AG08396 (cell line): ENCODE results near the gene VWCE.
"Not testable (repeated sequence)": the region's sequence is repeated elsewhere in the genome, so short reads cannot be mapped to it uniquely, and the experiment has no call there.

ENCODE experiments used
- DNase-seq: peaks from one replicate; pipeline ENCODE4 v3.0.0; 2012; ENCODE audit warnings: low spot score, mixed read lengths

The VWCE gene

GRCh38 chr11:61254403-61255025 lies 40.6 kb downstream of the VWCE start:
- peak; percentile 87 for DNase-seq

DNA sequence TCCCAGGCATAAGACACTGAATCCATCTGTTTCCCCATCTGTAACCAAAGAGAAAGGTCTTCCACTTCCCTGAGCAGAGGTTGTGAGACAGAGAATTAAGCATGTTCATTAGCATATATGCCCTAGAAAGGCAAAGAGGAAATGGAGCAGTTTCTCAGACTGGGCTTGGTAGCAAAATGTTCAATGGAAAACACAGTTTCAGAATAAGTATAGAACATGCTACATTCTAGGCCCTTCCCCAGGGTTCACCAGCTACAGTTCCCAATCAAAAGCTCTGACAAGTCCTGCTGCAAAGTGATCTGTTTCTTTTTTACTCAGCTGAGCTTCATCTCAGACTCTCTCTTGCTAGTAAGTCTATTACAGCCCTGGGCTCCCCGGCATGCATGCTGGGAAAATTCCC lies 42.8 kb downstream of the VWCE start:
- DNase-seq = not testable (repeated sequence)

DNA sequence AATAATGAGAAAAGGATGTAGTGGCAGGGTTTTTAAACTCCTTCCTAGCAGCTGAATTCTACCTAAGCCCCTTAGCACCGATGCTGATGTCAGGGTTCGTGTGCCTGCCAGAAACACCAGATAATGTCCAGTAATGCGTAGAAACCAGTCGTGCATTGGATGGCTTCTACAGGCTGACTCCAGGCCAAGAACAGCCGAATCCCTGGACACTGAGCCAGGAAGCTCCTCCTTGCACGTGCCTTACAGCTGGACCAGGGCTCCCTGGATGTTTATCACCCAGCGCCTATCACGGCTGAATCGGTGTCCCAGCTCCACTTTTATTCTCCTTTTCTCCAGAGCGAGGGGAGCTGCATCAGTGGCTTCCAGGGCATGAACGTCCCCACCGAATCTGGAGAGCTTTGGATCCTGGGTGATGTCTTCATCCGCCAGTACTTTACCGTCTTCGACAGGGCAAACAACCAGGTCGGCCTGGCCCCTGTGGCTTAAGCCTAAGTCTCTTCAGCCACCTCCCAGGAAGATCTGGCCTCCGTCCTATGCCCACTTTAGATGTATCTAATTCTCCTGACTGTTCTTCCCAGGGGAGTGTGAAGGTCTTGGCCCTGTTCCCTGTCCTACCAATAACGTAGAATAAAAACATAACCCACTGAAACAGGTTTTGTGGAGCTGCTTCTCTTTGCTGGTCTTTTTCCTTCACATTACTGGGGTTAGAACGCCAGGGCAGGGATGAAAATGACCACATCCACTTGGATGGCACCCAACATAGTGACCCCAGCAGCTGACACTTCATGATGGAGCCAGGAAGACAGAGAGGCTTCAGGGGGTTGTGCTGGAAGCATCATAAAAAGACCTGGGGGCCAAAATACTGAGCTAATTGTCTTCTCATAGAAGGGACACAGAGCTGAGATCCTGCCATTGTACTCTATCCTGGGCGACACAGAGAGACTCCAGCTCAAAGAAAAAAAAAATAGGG lies 44.0 kb downstream of the VWCE start:
- not testable (repeated sequence) for DNase-seq

DNA sequence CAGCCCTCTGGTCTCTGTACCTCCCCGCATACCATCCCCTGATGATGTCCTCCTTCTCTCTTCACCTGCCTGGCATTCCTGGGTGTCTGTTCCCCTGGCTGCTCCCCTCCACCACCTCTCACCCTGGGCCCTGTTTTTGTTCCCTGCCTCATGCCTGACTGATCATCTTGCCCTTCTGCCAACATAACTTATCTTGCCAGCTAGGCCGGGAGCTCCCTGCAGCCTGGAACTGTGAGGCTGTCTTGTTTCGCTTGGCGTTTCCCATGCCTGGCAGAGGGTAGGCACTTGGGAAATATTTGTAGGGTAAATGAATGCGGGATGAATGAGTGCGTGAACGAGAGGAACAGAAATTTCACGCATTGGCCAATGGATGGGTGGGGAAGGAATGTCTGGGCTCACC lies 45.9 kb downstream of the VWCE start:
- DNase-seq = not testable (repeated sequence)

GRCh38 chr11:61248071-61248470 lies 47.0 kb downstream of the VWCE start:
- DNase-seq = not testable (repeated sequence)

DNA sequence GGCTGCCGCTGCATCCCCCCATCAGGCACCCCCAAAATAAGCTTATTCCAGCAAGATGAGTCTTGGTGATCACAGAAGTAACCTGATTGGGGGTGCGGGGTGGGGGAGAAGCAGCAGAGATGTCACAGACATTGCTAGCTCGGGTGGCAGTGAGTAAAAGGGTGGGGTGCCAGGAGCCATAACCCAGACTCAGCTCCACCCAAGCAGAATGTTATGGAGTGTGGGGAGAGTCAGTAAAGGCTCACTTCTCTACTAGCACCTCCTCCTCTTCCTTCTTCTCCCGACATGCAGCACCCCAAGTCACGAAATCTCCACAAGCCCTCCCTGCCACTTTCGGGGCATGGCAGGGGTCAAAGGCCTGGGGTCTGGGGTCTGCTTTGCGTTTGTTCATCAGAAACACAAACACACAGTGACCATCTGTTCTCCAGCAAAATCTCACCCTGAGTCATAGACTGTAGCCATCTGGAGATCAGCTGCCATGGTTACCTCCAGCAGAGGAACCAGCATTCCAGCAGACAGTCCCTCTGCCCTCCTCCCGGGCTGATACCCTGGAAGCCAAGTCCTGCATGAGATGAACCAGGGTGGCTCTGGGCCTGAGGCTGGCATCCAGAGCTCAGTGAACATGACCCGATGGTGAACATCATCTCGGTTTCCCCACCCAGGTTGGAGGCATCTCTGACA lies 49.7 kb downstream of the VWCE start:
- not testable (repeated sequence) for DNase-seq

- not testable (repeated sequence) for DNase-seq
These were observed 53.6 kb downstream of the VWCE start for GRCh38 chr11:61241526-61241925.

- not testable (repeated sequence) for DNase-seq
These were observed 54.2 kb downstream of the VWCE start, which contains the start of gene PGA5 for GRCh38 chr11:61240875-61241274. Gene PGA5, plus strand, starts transcription at chr11:61241175. Its CDS starts 52 bp downstream, at chr11:61241227.

GRCh38 chr11:61240288-61240687 lies 54.8 kb downstream of the VWCE start:
- not testable (repeated sequence) for DNase-seq

GRCh38 chr11:61237130-61237529 lies 58.0 kb downstream of the VWCE start:
- DNase-seq = not testable (repeated sequence)

DNA sequence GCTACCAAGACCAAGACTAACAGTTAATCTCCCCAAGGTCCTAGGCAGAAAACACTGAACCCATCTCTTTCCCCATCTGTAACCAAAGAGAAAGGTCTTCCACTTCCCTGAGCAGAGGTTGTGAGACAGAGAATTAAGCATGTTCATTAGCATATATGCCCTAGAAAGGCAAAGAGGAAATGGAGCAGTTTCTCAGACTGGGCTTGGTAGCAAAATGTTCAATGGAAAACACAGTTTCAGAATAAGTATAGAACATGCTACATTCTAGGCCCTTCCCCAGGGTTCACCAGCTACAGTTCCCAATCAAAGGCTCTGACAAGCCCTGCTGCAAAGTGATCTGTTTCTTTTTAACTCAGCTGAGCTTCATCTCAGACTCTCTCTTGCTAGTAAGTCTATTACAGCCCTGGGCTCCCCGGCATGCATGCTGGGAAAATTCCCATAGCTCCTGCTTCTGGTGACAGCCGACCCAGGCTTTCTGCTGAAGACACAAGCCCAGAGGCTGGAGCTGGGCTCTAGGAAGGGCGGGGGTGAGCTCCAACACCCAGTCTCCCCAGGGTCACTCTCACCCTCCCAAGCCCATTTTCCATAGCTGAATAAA lies 62.5 kb downstream of the VWCE start:
- not testable (repeated sequence) for DNase-seq

DNA sequence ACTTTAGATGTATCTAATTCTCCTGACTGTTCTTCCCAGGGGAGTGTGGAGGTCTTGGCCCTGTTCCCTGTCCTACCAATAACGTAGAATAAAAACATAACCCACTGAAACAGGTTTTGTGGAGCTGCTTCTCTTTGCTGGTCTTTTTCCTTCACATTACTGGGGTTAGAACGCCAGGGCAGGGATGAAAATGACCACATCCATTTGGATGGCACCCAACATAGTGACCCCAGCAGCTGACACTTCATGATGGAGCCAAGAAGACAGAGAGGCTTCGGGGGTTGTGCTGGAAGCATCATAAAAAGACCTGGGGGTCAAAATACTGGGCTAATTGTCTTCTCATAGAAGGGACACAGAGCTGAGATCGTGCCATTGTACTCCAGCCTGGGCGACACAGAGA lies 63.5 kb downstream of the VWCE start:
- not testable (repeated sequence) for DNase-seq

DNA sequence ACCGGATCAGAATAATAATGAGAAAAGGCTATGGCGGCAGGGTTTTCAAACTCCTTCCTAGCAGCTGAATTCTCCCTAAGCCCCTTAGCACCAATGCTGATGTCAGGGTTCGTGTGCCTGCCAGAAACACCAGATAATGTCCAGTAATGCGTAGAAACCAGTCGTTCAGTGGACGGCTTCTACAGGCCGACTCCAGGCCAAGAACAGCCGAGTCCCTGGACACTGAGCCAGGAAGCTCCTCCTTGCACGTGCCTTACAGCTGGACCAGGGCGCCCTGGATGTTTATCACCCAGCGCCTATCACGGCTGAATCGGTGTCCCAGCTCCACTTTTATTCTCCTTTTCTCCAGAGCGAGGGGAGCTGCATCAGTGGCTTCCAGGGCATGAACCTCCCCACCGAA lies 64.1 kb downstream of the VWCE start:
- DNase-seq = not testable (repeated sequence)

GRCh38 chr11:61229458-61229857 lies 65.7 kb downstream of the VWCE start:
- not testable (repeated sequence) for DNase-seq

DNA sequence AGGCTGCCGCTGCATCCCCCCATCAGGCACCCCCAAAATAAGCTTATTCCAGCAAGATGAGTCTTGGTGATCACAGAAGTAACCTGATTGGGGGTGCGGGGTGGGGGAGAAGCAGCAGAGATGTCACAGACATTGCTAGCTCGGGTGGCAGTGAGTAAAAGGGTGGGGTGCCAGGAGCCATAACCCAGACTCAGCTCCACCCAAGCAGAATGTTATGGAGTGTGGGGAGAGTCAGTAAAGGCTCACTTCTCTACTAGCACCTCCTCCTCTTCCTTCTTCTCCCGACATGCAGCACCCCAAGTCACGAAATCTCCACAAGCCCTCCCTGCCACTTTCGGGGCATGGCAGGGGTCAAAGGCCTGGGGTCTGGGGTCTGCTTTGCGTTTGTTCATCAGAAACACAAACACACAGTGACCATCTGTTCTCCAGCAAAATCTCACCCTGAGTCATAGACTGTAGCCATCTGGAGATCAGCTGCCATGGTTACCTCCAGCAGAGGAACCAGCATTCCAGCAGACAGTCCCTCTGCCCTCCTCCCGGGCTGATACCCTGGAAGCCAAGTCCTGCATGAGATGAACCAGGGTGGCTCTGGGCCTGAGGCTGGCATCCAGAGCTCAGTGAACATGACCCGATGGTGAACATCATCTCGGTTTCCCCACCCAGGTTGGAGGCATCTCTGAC lies 68.5 kb downstream of the VWCE start:
- DNase-seq = not testable (repeated sequence)

DNA sequence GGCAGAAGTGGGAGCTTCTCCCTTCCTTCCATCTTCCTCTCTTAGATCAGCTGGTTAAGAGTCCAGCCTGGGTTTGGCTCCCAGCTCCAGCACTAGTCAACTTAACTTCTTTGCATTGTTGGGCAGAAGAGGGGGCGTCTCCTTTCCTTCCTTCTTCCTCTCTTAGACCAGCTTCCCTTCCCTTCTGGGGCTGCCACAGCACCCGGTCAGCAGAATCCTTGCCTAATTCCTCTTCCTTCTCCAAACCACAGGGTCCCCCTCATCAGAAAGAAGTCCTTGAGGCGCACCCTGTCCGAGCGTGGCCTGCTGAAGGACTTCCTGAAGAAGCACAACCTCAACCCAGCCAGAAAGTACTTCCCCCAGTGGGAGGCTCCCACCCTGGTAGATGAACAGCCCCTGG lies 72.4 kb downstream of the VWCE start:
- not testable (repeated sequence) for DNase-seq

- DNase-seq = not testable (repeated sequence)
These were observed 73.1 kb downstream of the VWCE start, which contains the start of gene PGA4 for GRCh38 chr11:61222047-61222446. Gene PGA4, plus strand, starts transcription at chr11:61222347. Its CDS starts 54 bp downstream, at chr11:61222401.

DNA sequence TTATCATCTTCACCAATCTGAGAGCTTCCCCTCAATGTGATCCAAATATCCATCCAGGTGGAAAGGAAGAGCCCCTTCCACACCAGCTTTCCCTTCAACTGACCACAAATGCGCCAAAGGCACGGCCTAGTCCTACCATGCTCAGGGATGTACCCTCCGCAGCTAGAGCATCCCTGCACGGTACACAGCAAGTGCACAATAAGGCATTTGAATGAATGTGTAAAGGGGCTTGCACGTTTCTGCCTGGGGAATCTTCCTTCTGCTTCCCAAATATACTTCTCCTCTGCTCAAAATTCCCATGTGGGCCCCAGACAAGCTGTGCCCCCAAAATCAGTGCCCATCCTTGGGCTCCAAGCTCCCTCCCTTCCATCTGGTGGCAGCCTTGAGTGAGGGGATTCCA lies 76.1 kb downstream of the VWCE start:
- not testable (repeated sequence) for DNase-seq

DNA sequence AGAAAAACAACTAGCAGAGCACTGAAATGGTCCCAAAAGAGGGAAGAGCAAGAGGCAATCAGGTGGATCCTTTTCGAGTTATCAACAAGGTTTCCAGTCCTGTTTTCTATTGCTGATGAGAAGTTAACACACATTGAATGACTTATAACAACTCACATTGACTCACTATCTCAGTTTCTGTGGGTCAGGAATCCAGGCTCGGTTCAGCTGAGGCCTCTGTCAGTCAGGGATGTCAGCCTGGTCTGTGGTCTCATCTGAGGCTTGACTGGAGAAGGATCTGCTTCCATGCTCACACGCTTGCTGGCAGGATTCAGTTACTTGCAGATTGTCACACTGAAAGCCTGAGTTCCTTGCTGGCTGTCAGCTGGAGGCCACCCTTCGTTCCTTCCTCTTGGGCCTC lies 76.8 kb downstream of the VWCE start:
- not testable (repeated sequence) for DNase-seq

- not testable (repeated sequence) for DNase-seq
These were observed 81.3 kb downstream of the VWCE start for GRCh38 chr11:61213711-61214324.

DNA sequence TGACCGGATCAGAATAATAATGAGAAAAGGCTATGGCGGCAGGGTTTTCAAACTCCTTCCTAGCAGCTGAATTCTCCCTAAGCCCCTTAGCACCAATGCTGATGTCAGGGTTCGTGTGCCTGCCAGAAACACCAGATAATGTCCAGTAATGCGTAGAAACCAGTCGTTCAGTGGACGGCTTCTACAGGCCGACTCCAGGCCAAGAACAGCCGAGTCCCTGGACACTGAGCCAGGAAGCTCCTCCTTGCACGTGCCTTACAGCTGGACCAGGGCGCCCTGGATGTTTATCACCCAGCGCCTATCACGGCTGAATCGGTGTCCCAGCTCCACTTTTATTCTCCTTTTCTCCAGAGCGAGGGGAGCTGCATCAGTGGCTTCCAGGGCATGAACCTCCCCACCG lies 82.9 kb downstream of the VWCE start:
- DNase-seq = not testable (repeated sequence)
